HG03135 (cell line): ENCODE results near the gene AP3M1.

Experiments used
- ATAC-seq: cut with Tn5 transposase; IDR thresholded peaks from one replicate; pipeline ENCODE4 v1.9.1; 2021; ENCODE audit warnings: mild to moderate bottlenecking, moderate library complexity; ENCODE audit not compliant: unreplicated experiment

Gene AP3M1

GRCh38 chr10:74081192-74081803, 69.3 kb downstream of the AP3M1 start:
- no peak for ATAC-seq

GRCh38 chr10:74079936-74080590, 70.6 kb downstream of the AP3M1 start:
- no peak for ATAC-seq

GRCh38 chr10:74079028-74079935, 71.3 kb downstream of the AP3M1 start:
- no peak for ATAC-seq

GRCh38 chr10:74078037-74078436, 72.6 kb downstream of the AP3M1 start:
- peak; percentile 78 for ATAC-seq

- ATAC-seq = no peak
Measured at GRCh38 chr10:74077416-74077815, 73.2 kb downstream of the AP3M1 start.

- ATAC-seq = no peak
Measured at GRCh38 chr10:74076961-74077360, 73.7 kb downstream of the AP3M1 start.

GRCh38 chr10:74075906-74076305, 74.7 kb downstream of the AP3M1 start:
- no peak for ATAC-seq

GRCh38 chr10:74072503-74072902, 78.1 kb downstream of the AP3M1 start:
- ATAC-seq = no peak

GRCh38 chr10:74071157-74071556, 79.5 kb downstream of the AP3M1 start:
- no peak for ATAC-seq
